Calu3 (cell line): ENCODE data around the gene MRPL22. TPM values are rescaled to one million over a fixed set of nuclear protein-coding genes. Genes with fewer than 3 reads are reported as not detected.

Experiments
- BruUV-seq: library from RNA; stranded (reverse); fragments of 400-500 nt; replicated peaks from 2 replicates; lab custom pipeline; 2021; lab: Mats Ljungman, UMichigan
- CTCF ChIA-PET: fragments of 300-600 bp; sonication (Branson Sonifier 250); formaldehyde crosslinking; loops from one replicate; lab custom pipeline; 2022; ENCODE audit warnings: antibody characterized with exemption; lab: Charles Lee
- DNase-seq: peaks from one replicate; pipeline ENCODE4 v3.0.0; 2022
- H3K27ac Mint-ChIP-seq: one replicate; pipeline ENCODE4 v1.8.0; 2022; ENCODE audit warnings: mixed read lengths; ENCODE audit not compliant: unreplicated experiment
- H3K27me3 Mint-ChIP-seq: one replicate; pipeline ENCODE4 v1.8.0; 2022; ENCODE audit warnings: mixed read lengths; ENCODE audit not compliant: unreplicated experiment
- H3K36me3 Mint-ChIP-seq: one replicate; pipeline ENCODE4 v1.8.0; 2022; ENCODE audit warnings: mild to moderate bottlenecking, moderate library complexity, mixed read lengths; ENCODE audit not compliant: insufficient read depth, unreplicated experiment
- H3K4me1 Mint-ChIP-seq: one replicate; pipeline ENCODE4 v1.8.0; 2022; ENCODE audit warnings: mild to moderate bottlenecking, low read depth, mixed read lengths; ENCODE audit not compliant: unreplicated experiment
- H3K4me3 Mint-ChIP-seq: one replicate; pipeline ENCODE4 v1.8.0; 2022; ENCODE audit warnings: mild to moderate bottlenecking, low read depth, moderate library complexity, mixed read lengths; ENCODE audit not compliant: unreplicated experiment
- H3K9me3 Mint-ChIP-seq: one replicate; pipeline ENCODE4 v1.8.0; 2022; ENCODE audit warnings: low read depth, mixed read lengths; ENCODE audit not compliant: unreplicated experiment
- CTCF ChIP-seq: fragments of 200-600 bp; IDR thresholded peaks from one replicate; pipeline ENCODE4 v1.8.0; 2022; ENCODE audit warnings: antibody characterized with exemption; ENCODE audit not compliant: unreplicated experiment
- intact Hi-C: fragments of 100-400 bp; cut with micrococcal nuclease; formaldehyde crosslinking; loops from one replicate; pipeline ENCODE4 v1.10.0; 2022; ENCODE audit not compliant: unreplicated experiment
- total RNA-seq: library from RNA; stranded (reverse); gene quantifications from 2 replicates; pipeline ENCODE4 v1.2.3, GENCODE V29; 2022

Gene MRPL22
- total RNA-seq, 1 experiment from 2014 or later = 80.6 TPM

GRCh38 chr5:154984946-154985516 lies 44.2 kb downstream of the MRPL22 start:
- Mint-ChIP-seq H3K9me3 (peaks cover 3% of the 10 kb centered on the region), H3K4me3 (no peak overlapping the region), H3K27ac (no peak overlapping the region), H3K4me1 (no peaks in the 10 kb centered on the region), H3K27me3 (no peaks in the 10 kb centered on the region), H3K36me3 (no peaks in the 10 kb centered on the region)
- TF ChIP-seq CTCF = no peak
- CTCF ChIA-PET = no interaction called here
- BruUV-seq = no TSS peak
- intact Hi-C loops = no loop called here
- DNase-seq = no peak

- peaks cover 3% of the 10 kb centered on the region for H3K9me3 Mint-ChIP-seq
- no peaks in the 10 kb centered on the region for H3K4me1 Mint-ChIP-seq
- H3K27me3 Mint-ChIP-seq = no peaks in the 10 kb centered on the region
- no peaks in the 10 kb centered on the region for H3K36me3 Mint-ChIP-seq
- CTCF ChIA-PET = no interaction called here
- BruUV-seq = no TSS peak
- H3K4me3 Mint-ChIP-seq = no peak overlapping the region
- no peak for TF ChIP-seq CTCF
- no peak overlapping the region for H3K27ac Mint-ChIP-seq
- intact Hi-C loops = no loop called here
- DNase-seq = no peak
Observed at GRCh38 chr5:154986151-154986550, 45.3 kb downstream of the MRPL22 start.

GRCh38 chr5:154989626-154990025 lies 48.8 kb downstream of the MRPL22 start:
- Mint-ChIP-seq H3K27me3 (no peaks in the 10 kb centered on the region), H3K36me3 (no peaks in the 10 kb centered on the region), H3K4me1 (no peaks in the 10 kb centered on the region), H3K9me3 (no peaks in the 10 kb centered on the region), H3K27ac (no peak overlapping the region), H3K4me3 (no peak overlapping the region)
- DNase-seq = no peak
- intact Hi-C loops = no loop called here
- CTCF ChIA-PET = no interaction called here
- no TSS peak for BruUV-seq
- no peak for TF ChIP-seq CTCF

GRCh38 chr5:154993461-154993860 lies 52.6 kb downstream of the MRPL22 start:
- Mint-ChIP-seq H3K4me1 (peaks cover 14% of the 10 kb centered on the region), H3K36me3 (no peaks in the 10 kb centered on the region), H3K4me3 (no peak overlapping the region), H3K9me3 (no peaks in the 10 kb centered on the region), H3K27ac (no peak overlapping the region), H3K27me3 (no peaks in the 10 kb centered on the region)
- DNase-seq = no peak
- no TSS peak for BruUV-seq
- intact Hi-C loops = no loop called here
- CTCF ChIA-PET = no interaction called here
- TF ChIP-seq CTCF = no peak
